Effector memory CD4-positive, alpha-beta T cell (primary cell): ENCODE results near the gene CFAP126.
"Not testable (repeated sequence)": the region's sequence is repeated elsewhere in the genome, so short reads cannot be mapped to it uniquely, and the experiment has no call there.

Experiments
- DNase-seq, 3 donors: peaks; one replicate each; pipeline ENCODE4 v3.0.0-alpha.2; 2020
- H3K27ac ChIP-seq: 2 replicates; pipeline ENCODE4 v1.7.0; 2013; ENCODE audit warnings: mild to moderate bottlenecking, low read length, moderate library complexity; ENCODE audit not compliant: insufficient read depth, poor library complexity, severe bottlenecking
- H3K27me3 ChIP-seq: replicated peaks from 2 replicates; pipeline ENCODE4 v1.7.0; 2013; ENCODE audit warnings: mild to moderate bottlenecking, low read length; ENCODE audit not compliant: insufficient read depth, control insufficient read depth, poor library complexity, severe bottlenecking
- H3K36me3 ChIP-seq: 2 replicates; pipeline ENCODE4 v1.7.0; 2013; ENCODE audit warnings: mild to moderate bottlenecking, low read length, moderate library complexity; ENCODE audit not compliant: control insufficient read depth, insufficient read depth
- H3K4me1 ChIP-seq: 2 replicates; pipeline ENCODE4 v1.7.0; 2013; ENCODE audit warnings: low read length, mild to moderate bottlenecking; ENCODE audit not compliant: control insufficient read depth, insufficient read depth, poor library complexity, severe bottlenecking
- H3K4me3 ChIP-seq: 2 replicates; pipeline ENCODE4 v1.7.0; 2013; ENCODE audit warnings: low read length, low read depth, mild to moderate bottlenecking; ENCODE audit not compliant: insufficient read depth, poor library complexity, severe bottlenecking
- H3K9me3 ChIP-seq: 2 replicates; pipeline ENCODE4 v1.7.0; 2013; ENCODE audit warnings: mild to moderate bottlenecking, low read length, moderate library complexity; ENCODE audit not compliant: control insufficient read depth

The CFAP126 gene

DNA sequence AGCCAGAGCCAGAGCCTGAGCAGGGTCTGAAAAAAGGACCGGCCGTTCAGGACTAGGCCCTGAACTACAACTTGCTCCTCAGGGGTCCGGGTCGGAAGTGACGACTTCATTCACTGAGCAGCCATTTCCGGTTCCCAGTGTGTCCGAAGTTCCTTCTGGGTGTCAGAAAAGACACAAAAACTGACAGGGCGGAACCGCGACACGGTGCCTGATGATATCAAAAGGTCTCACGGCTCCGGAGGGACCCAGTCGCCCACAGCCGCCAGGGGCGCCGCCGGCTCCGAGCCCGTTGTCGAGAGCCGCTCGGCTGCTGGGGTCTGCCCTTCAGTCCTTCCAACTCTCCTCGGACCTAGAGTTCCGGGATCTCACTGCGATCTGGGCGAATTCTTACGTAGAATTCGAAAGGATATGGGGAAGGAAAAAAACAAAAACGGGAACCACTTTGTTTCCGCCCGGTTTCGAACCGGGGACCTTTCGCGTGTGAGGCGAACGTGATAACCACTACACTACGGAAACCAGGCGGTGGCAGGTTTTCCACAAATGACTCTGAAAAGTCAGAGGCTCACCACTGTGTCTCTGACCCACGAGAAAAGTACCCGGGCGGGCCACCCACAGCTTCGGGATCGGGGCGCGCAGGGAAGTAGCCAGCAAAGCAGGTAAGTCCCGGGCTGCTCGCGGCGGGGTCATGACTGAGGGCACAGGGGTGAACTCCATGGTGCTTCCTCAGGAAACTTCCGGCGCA is 31.8 kb upstream of the CFAP126 start:
- Histone ChIP-seq H3K27ac (peak overlapping the region; percentile 94), H3K36me3 (no peaks in the 10 kb centered on the region), H3K4me1 (peaks cover 4% of the 10 kb centered on the region), H3K27me3 (no peaks in the 10 kb centered on the region), H3K9me3 (no peaks in the 10 kb centered on the region), H3K4me3 (peak overlapping the region; percentile 96)
- peak; percentile 89 to 97 (median 91) for DNase-seq

DNA sequence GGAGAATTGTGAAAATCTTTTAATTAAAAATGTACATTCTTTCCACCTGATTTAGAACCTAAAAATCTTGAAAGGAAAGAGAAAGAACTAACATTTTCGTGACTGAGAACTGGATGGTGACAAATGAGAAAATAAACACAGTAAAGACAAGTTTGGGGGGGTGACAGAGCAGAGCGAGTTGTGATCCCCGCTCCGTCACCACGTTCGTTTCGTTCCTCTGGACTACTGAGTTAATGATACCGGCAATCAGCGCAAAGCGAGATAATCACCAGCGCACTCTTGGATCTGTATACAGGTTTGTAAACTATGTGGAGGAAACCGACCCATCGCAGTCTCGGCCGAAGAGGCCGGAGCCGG is 31.2 kb upstream of the CFAP126 start:
- H3K9me3 ChIP-seq: no peaks in the 10 kb centered on the region
- H3K4me1 ChIP-seq: peaks cover 4% of the 10 kb centered on the region
- peak overlapping the region; percentile 96 for H3K4me3 ChIP-seq
- peak overlapping the region; percentile 94 for H3K27ac ChIP-seq
- no peaks in the 10 kb centered on the region for H3K27me3 ChIP-seq
- H3K36me3 ChIP-seq: no peaks in the 10 kb centered on the region
- DNase-seq: no peak

DNA sequence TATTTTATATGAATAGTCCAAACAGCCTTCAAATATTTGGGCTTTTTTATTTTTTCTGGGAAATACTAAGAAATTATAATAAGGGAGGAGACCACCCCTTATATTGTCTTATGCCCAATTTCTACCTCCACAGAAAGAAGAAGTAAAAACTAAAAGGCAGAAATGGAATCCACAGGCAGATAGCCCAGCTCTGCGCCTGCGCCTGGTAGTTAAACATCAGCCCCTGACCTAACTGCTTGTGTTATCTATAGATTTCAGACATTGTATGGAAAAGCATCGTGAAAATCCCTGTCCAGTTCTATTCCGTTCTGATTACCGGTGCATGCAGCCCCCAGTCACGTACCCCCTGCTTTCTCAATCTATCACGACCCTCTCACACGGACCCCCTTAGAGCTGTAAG is 29.4 kb upstream of the CFAP126 start:
- DNase-seq, H3K9me3 ChIP-seq, H3K27me3 ChIP-seq, H3K4me1 ChIP-seq, H3K36me3 ChIP-seq, H3K27ac ChIP-seq, H3K4me3 ChIP-seq: not testable (repeated sequence)

DNA sequence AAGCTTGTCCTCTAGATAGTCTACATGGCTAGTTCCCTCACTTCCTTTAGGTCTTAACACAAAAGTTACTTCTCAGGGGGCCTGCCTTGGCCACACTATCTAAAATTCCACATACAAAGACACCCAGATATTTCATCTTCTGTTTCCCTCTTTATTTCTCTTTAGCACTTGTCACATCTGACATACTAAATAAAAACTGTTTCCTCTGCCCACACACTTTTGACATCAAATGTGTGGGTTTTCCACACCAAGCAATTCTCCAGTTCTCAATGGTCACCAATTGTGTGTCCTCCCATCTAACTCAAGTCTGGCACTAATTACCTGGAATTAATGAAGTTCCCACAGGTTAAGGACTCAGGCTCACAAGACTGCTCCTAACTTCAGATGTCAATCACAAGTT is 25.5 kb upstream of the CFAP126 start:
- H3K36me3 ChIP-seq: no peaks in the 10 kb centered on the region
- no peak for DNase-seq
- H3K9me3 ChIP-seq: no peaks in the 10 kb centered on the region
- H3K27ac ChIP-seq: no peak overlapping the region
- H3K4me3 ChIP-seq: no peak overlapping the region
- H3K4me1 ChIP-seq: no peaks in the 10 kb centered on the region
- H3K27me3 ChIP-seq: no peaks in the 10 kb centered on the region

DNA sequence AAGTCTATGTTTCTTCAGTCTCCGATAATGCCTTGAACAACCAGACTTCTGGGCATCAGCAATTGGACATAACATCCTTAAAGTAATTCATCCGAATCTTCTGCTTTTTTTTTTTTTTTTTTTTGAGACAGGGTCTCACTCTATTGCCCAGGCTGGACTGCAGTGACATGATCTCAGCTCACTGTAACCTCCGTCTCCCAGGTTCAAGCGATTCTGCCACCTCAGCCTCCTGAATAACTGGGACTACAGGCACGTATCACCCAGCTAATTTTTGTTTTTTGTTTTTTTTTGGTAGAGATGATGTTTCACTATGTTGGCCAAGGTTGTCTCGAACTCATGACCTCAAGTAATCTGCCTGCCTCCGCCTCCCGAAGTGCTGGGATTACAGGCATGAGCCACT is 23.9 kb upstream of the CFAP126 start:
- H3K27ac ChIP-seq: no peak overlapping the region
- H3K9me3 ChIP-seq: no peaks in the 10 kb centered on the region
- H3K4me1 ChIP-seq: no peaks in the 10 kb centered on the region
- no peaks in the 10 kb centered on the region for H3K27me3 ChIP-seq
- no peaks in the 10 kb centered on the region for H3K36me3 ChIP-seq
- no peak overlapping the region for H3K4me3 ChIP-seq
- DNase-seq: no peak

DNA sequence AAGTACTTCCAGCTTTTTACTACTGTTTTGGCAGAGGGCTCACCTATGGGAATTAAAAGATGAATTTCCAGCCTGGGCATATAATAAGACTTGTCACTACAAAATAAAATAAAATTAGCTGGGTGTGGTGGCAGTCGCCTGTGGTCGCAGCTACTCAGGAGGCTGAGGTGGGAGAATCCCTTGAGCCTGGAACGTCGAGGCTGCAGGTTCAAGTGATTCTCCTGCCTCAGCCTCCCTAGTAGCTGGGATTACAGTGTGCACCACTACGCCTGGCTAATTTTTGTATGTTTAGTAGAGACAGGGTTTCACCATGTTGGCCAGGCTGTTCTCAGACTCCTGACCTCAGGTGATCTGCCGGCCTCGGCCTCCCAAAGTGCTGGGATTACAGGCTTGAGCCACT is 23.5 kb upstream of the CFAP126 start:
- not testable (repeated sequence) for H3K27ac ChIP-seq, DNase-seq, H3K9me3 ChIP-seq, H3K4me1 ChIP-seq, H3K27me3 ChIP-seq, H3K4me3 ChIP-seq, H3K36me3 ChIP-seq

DNA sequence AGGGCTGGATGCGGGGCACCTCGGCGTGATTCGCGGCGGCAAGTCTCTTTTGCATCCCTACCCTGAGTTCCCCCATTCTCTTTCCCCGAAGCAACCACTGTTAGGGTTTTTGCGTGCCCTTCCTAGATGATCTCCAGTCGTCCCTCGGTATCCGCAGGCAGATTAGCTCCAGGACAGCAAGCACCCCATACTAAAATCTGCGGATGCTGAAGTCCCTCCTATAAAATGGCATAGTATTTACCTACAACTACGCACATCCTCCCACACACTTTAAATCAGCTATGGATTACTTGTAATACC is 22.8 kb upstream of the CFAP126 start:
- H3K4me1 ChIP-seq: peaks cover 3% of the 10 kb centered on the region
- no peaks in the 10 kb centered on the region for H3K9me3 ChIP-seq
- H3K4me3 ChIP-seq: peak overlapping the region; percentile 69
- no peaks in the 10 kb centered on the region for H3K36me3 ChIP-seq
- no peaks in the 10 kb centered on the region for H3K27me3 ChIP-seq
- H3K27ac ChIP-seq: peak overlapping the region; percentile 80
- no peak for DNase-seq

DNA sequence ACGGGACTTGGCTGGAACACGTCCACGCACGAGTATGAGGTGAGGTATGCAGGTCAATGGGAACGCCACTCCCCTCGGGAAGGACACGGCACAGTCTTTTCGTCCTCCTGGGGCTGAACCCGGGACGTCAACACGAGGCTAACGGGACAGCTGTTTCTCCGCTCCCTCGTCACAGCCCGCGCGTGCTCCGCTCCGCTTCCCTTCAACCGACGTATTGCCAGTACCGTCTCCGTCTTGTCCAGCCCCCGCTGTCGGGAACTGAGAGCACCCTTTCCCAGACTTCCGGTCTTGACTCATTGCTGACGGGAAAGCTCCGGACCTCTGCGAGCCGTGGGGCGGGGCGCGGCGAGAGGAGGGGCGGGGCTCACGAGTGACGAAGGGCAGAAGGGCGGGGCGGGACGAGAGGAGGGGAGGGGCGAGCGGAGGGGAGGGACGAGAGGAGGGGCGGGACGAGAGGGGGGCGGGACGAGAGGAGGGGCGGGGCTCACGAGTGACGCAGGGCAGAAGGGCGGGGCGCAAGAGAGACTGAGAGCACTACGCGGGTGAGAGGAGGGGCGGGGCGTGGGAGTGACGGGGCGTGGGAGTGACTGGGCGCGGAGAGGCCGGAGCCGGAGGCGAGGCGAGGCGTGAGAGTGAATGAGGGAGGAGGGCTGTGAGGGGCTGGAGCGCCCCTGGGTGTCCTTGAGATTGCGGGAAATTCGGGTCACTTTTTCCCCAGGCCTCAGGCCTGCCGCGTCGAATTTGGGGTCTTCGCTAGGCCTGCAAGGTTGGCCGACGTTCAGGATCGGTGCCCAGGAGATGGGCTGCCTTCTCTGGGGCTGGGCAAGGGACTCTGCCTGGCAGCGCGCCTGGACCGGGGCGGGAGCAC is 22.2 kb upstream of the CFAP126 start:
- Histone ChIP-seq H3K9me3 (no peaks in the 10 kb centered on the region), H3K27me3 (no peaks in the 10 kb centered on the region), H3K4me3 (peak overlapping the region; percentile 69), H3K36me3 (no peaks in the 10 kb centered on the region), H3K4me1 (peaks cover 3% of the 10 kb centered on the region), H3K27ac (peak overlapping the region; percentile 80)
- DNase-seq: peak; percentile 86 to 96 (median 94)

DNA sequence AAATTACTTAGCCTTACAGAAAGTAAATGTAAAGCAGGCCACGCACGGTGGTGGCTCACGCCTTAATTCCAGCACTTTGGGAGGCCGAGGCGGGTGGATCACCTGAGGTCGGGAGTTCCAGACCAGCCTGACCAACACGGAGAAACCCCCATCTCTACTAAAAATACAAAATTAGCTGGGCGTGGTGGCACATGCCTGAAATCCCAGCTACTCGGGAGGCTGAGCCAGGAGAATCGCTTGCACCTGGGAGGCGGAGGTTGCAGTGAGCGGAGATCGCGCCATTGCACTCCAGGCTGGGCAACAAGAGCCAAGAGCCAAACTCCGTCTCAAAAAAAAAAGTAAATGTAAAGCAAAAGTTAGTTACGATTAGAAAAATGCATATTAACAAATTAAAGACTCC is 21.5 kb upstream of the CFAP126 start:
- H3K36me3 ChIP-seq, H3K9me3 ChIP-seq, H3K27me3 ChIP-seq, DNase-seq, H3K4me3 ChIP-seq, H3K4me1 ChIP-seq: not testable (repeated sequence)
- peak overlapping the region; percentile 73 for H3K27ac ChIP-seq

DNA sequence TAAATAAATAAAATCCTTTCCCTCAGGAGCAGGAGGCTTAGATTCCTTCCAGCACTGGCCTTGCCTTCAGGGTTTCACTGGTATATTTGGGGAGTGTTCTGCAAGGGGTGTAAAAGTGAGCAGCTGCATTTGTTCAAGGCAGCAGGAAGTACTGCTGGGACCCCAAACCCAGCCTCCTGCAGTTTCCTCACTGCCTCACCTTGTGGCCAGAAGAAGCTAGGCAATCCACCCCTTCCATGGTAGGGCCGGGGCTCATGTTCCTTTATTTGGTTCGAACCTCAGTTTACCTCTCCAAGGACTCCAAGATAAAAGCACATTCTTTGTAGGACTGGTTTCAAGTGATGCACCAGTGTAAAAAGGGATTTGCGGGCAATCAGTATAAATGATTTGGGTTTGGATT is 21.0 kb upstream of the CFAP126 start:
- Histone ChIP-seq H3K4me1 (peaks cover 3% of the 10 kb centered on the region), H3K27ac (no peak overlapping the region), H3K4me3 (no peak overlapping the region), H3K36me3 (no peaks in the 10 kb centered on the region), H3K27me3 (no peaks in the 10 kb centered on the region), H3K9me3 (no peaks in the 10 kb centered on the region)
- DNase-seq: no peak
